Osteoblast (primary cell): ENCODE data around the gene SPEF2. TPM values are rescaled to one million over a fixed set of nuclear protein-coding genes. Genes with fewer than 3 reads are reported as not detected.

Experiments
- DNase-seq: peaks from one replicate; pipeline ENCODE4 v3.0.0; 2011; ENCODE audit warnings: low spot score, mixed read lengths; ENCODE audit not compliant: insufficient read length; ENCODE audit errors: missing footprints
- H2AFZ ChIP-seq: 2 replicates; pipeline ENCODE4 v1.6.0; 2011; ENCODE audit warnings: mild to moderate bottlenecking, low read length
- H3K27ac ChIP-seq: 2 replicates; pipeline ENCODE4 v1.5.1; 2011; ENCODE audit warnings: mild to moderate bottlenecking, low read depth, low read length, moderate library complexity
- H3K27me3 ChIP-seq: 2 replicates; pipeline ENCODE4 v1.6.0; 2012; ENCODE audit warnings: mild to moderate bottlenecking, control low read depth, inconsistent platforms, low read length, moderate library complexity; ENCODE audit not compliant: insufficient read depth
- H3K36me3 ChIP-seq: 2 replicates; pipeline ENCODE4 v1.5.1; 2011; ENCODE audit warnings: mild to moderate bottlenecking, low read length, control low read depth, moderate library complexity; ENCODE audit not compliant: insufficient read depth
- H3K4me1 ChIP-seq: 2 replicates; pipeline ENCODE4 v1.5.1; 2011; ENCODE audit warnings: mild to moderate bottlenecking, low read length, control low read depth, moderate library complexity; ENCODE audit not compliant: insufficient read depth
- H3K4me2 ChIP-seq: 2 replicates; pipeline ENCODE4 v1.6.0; 2011; ENCODE audit warnings: mild to moderate bottlenecking, low read length; ENCODE audit not compliant: insufficient read depth
- H3K4me3 ChIP-seq: fragments of 200-600 bp; sonication (generic); 3 replicates; pipeline ENCODE4 v1.5.1; 2012; ENCODE audit warnings: mild to moderate bottlenecking, low read length, inconsistent platforms; ENCODE audit not compliant: insufficient read depth
- H3K79me2 ChIP-seq: 2 replicates; pipeline ENCODE4 v1.6.0; 2012; ENCODE audit warnings: mild to moderate bottlenecking, low read length, control low read depth, inconsistent platforms; ENCODE audit not compliant: insufficient read depth
- H3K9me3 ChIP-seq: 2 replicates; pipeline ENCODE4 v1.5.1; 2011; ENCODE audit warnings: low read depth, low read length, control low read depth
- H4K20me1 ChIP-seq: 2 replicates; pipeline ENCODE4 v1.6.0; 2012; ENCODE audit warnings: mild to moderate bottlenecking, low read length, control low read depth; ENCODE audit not compliant: insufficient read depth
- total RNA-seq: library from RNA; depleted of rRNA; stranded (reverse); fragments of >200 nt; gene quantifications from 2 replicates; pipeline ENCODE4 v1.2.3, GENCODE V29; 2012
- TF ChIP-seq, protein P1 (sequence below): IDR thresholded peaks from 2 replicates; pipeline ENCODE4 v1.5.1; 2011; ENCODE audit warnings: mild to moderate bottlenecking, low read depth, low read length, moderate library complexity; ENCODE audit errors: extremely low read depth

The SPEF2 gene
- total RNA-seq, 1 donor = 7.2 TPM

DNA sequence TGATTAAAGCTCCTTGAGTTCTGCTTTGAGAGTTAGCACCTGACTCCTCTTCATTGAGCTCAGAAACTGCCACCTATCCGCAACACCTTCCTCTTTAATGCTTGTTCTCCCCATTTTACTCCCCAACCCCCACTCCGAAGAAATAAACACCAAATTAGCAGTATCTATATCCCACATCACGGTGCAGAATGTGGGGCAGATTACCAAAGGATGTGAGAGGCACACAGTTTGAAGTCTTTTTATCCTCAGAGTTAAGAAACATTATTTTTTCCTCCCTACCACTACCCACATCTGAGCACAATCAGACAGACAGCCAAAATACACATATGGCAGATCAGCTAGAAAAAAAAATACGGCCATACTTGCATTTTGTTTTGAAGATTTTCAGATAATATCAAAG, 212.9 kb downstream of the SPEF2 start:
- H3K9me3 ChIP-seq = no peaks in the 10 kb centered on the region
- H3K4me2 ChIP-seq = no peak overlapping the region
- no peaks in the 10 kb centered on the region for H3K79me2 ChIP-seq
- H2AFZ ChIP-seq = no peak overlapping the region
- no peaks in the 10 kb centered on the region for H4K20me1 ChIP-seq
- H3K36me3 ChIP-seq = no peaks in the 10 kb centered on the region
- no peak overlapping the region for H3K27ac ChIP-seq
- DNase-seq = no peak
- no peak overlapping the region for H3K4me3 ChIP-seq
- TF ChIP-seq, protein P1, sequence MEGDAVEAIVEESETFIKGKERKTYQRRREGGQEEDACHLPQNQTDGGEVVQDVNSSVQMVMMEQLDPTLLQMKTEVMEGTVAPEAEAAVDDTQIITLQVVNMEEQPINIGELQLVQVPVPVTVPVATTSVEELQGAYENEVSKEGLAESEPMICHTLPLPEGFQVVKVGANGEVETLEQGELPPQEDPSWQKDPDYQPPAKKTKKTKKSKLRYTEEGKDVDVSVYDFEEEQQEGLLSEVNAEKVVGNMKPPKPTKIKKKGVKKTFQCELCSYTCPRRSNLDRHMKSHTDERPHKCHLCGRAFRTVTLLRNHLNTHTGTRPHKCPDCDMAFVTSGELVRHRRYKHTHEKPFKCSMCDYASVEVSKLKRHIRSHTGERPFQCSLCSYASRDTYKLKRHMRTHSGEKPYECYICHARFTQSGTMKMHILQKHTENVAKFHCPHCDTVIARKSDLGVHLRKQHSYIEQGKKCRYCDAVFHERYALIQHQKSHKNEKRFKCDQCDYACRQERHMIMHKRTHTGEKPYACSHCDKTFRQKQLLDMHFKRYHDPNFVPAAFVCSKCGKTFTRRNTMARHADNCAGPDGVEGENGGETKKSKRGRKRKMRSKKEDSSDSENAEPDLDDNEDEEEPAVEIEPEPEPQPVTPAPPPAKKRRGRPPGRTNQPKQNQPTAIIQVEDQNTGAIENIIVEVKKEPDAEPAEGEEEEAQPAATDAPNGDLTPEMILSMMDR = no peak
- no peaks in the 10 kb centered on the region for H3K4me1 ChIP-seq
- no peaks in the 10 kb centered on the region for H3K27me3 ChIP-seq

- Histone ChIP-seq H3K9me3 (no peaks in the 10 kb centered on the region), H3K79me2 (no peaks in the 10 kb centered on the region), H3K4me1 (no peaks in the 10 kb centered on the region), H2AFZ (no peak overlapping the region), H3K4me3 (no peak overlapping the region), H3K27me3 (no peaks in the 10 kb centered on the region), H3K4me2 (no peak overlapping the region), H4K20me1 (no peaks in the 10 kb centered on the region), H3K27ac (no peak overlapping the region), H3K36me3 (no peaks in the 10 kb centered on the region)
- TF ChIP-seq, protein P1 = no peak
- no peak for DNase-seq
Observed at GRCh38 chr5:35832762-35833161, 215.1 kb downstream of the SPEF2 start.

DNA sequence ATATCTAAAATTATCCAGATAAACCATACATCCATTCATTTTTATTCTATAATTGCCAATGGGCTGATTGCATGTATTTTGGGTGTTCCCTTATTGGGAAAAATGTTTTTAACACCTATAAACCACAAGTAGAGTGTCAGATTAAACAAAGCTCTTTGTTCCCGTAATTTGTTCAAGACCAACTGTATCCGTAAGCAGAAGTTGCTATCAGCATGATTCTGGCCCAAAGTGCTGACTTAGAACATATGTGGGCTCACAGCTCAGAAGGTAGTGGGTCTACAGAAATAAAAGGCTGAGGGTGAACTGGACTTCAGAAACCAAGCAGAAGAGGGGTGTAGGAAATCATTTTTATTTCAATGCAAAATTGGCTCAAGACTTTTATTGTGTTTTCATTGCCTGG, 215.6 kb downstream of the SPEF2 start:
- Histone ChIP-seq H3K79me2 (no peaks in the 10 kb centered on the region), H3K36me3 (no peaks in the 10 kb centered on the region), H3K4me1 (no peaks in the 10 kb centered on the region), H3K27ac (no peak overlapping the region), H3K27me3 (no peaks in the 10 kb centered on the region), H3K4me3 (no peak overlapping the region), H2AFZ (no peak overlapping the region), H3K4me2 (no peak overlapping the region), H3K9me3 (no peaks in the 10 kb centered on the region), H4K20me1 (no peaks in the 10 kb centered on the region)
- TF ChIP-seq, protein P1 = no peak
- no peak for DNase-seq

DNA sequence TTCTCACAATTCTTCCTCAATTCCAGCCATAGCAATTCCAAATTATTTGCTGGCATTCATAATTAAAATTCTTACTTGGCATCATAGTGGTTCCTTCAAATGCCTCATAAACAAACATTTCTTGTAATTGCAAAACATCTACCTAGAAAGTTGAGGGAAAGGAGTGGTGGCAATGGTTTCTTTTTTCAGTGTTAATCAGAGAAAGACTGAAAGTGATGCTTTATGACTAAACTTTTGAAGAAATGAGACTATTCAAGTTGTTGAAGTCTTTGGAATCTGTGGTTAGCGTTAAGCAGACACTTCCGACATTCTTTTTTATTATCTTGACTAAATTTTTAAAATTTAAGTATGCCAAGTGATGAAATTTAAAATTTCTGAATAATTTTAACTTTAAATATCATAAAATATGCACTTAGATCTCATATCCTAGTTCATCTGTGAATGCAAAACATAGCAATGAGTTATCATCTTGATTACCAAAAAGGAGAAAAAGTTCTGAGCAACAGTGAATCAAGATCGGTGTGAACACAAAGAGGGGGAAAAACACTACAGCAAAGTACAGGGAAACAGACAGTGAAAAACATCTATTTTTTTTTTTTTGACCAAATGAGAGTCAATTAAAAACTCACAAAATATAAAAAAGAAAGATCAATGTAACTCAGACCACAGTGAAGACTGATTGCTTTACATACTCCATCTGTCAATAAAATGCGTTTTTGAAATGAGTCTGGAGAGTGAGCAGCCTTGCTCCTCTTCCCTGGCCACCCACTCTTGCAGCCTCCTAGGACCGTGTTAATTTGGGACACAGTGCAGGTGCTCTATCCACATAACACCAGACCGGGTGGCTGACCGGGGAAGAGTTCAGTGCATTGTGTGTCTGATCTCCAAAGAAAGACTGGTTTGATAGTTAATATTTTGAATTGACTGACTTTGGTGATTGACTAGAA, 218.4 kb downstream of the SPEF2 start:
- no peak overlapping the region for H3K27ac ChIP-seq
- no peak overlapping the region for H3K4me3 ChIP-seq

More for the DNA sequence above, 218.4 kb downstream of the SPEF2 start:
- TF ChIP-seq, protein P1 = no peak
- H3K27me3 ChIP-seq = no peaks in the 10 kb centered on the region
- H4K20me1 ChIP-seq = no peaks in the 10 kb centered on the region
- H3K4me2 ChIP-seq = no peak overlapping the region
- no peaks in the 10 kb centered on the region for H3K79me2 ChIP-seq
- H3K9me3 ChIP-seq = no peaks in the 10 kb centered on the region
- no peak overlapping the region for H2AFZ ChIP-seq
- no peaks in the 10 kb centered on the region for H3K36me3 ChIP-seq
- no peak for DNase-seq
- H3K4me1 ChIP-seq = peaks cover 5% of the 10 kb centered on the region
